T-helper 9 cell (primary cell): ENCODE results near the gene RASSF1.

Source experiments
- DNase-seq: peaks from one replicate; pipeline ENCODE4 v3.0.0-alpha.2; 2020
- total RNA-seq, 2 donors: gene quantifications; one replicate each; lab custom pipeline; 2026; lab: John Stamatoyannopoulos, UW

Gene RASSF1, protein sequence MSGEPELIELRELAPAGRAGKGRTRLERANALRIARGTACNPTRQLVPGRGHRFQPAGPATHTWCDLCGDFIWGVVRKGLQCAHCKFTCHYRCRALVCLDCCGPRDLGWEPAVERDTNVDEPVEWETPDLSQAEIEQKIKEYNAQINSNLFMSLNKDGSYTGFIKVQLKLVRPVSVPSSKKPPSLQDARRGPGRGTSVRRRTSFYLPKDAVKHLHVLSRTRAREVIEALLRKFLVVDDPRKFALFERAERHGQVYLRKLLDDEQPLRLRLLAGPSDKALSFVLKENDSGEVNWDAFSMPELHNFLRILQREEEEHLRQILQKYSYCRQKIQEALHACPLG
- total RNA-seq: 66.4 to 149 reads per million in 2 donors

DNA sequence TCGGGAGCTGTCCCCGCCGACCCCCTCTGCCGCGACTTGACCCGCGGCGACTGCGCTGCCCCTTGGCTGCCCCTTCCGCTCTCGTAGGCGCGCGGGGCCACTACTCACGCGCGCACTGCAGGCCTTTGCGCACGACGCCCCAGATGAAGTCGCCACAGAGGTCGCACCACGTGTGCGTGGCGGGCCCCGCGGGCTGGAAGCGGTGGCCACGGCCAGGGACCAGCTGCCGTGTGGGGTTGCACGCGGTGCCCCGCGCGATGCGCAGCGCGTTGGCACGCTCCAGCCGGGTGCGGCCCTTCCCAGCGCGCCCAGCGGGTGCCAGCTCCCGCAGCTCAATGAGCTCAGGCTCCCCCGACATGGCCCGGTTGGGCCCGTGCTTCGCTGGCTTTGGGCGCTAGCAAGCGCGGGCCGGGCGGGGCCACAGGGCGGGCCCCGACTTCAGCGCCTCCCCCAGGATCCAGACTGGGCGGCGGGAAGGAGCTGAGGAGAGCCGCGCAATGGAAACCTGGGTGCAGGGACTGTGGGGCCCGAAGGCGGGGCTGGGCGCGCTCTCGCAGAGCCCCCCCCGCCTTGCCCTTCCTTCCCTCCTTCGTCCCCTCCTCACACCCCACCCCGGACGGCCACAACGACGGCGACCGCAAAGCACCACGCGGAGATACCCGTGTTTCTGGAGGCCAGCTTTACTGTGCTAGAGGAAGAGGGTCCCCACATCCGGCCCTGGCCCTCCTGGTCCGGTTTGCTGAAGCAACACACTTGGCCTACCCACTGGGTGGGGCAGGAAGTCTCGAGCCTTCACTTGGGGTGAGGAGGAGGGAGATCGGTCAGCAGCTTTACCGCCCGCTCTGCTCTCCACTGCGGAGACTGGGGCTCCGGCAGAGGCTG, at the start of gene RASSF1:
Gene RASSF1, minus strand, starts transcription at position 389 of the 882 bp plus-strand sequence. Its CDS starts 31 bp downstream, at position 358.
- DNase-seq: peak; percentile 51

- no peak for DNase-seq
Observed at GRCh38 chr3:50389414-50389767, 48.8 kb upstream of the RASSF1 start.

- DNase-seq: no peak
Observed at GRCh38 chr3:50388720-50389413, 48.2 kb upstream of the RASSF1 start.

GRCh38 chr3:50388016-50388719, 47.5 kb upstream of the RASSF1 start:
- DNase-seq: no peak

GRCh38 chr3:50385754-50386153, 45.1 kb upstream of the RASSF1 start:
- DNase-seq: no peak

DNA sequence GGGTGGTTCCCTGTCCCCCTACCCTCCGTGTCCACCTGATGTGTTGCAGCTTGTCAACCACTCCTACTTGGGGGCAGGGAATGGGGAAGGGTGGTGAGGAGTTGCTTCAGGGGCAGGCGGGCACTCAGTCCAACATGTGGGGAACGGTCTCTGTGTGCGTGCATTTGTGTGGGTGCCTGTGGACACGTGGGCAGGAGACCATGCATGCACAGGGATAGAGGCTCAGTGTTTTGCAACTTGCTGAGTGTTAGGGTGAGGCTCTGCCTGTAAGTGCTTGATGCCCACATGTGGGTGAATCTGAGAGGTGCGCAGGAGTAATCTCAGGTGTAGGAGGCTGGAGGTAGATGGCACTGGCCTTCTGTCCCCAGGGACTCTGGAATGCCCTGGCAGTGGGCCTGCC, 43.1 kb upstream of the RASSF1 start:
- DNase-seq: no peak

- DNase-seq: no peak
Observed at GRCh38 chr3:50382722-50383121, 42.1 kb upstream of the RASSF1 start.

DNA sequence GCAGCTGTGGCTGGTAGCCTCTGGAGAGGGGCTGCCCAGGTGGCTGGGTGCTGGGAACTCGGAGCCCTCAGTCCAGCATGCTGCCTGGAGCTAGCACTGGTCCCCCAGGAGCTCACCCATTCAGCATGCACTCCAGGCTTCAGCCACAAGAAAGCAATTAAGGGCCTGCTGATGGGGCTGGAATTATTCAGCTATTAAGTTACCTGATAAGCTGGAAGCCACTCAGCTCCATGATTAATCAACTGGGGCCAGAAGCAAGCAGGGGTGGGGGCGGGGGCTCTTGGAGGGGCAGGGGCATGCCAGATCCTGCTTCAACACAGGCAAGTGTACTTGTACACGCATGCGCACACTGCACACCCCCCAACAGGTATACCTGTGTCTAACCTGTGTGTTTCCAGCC, 40.7 kb upstream of the RASSF1 start:
- no peak for DNase-seq

DNA sequence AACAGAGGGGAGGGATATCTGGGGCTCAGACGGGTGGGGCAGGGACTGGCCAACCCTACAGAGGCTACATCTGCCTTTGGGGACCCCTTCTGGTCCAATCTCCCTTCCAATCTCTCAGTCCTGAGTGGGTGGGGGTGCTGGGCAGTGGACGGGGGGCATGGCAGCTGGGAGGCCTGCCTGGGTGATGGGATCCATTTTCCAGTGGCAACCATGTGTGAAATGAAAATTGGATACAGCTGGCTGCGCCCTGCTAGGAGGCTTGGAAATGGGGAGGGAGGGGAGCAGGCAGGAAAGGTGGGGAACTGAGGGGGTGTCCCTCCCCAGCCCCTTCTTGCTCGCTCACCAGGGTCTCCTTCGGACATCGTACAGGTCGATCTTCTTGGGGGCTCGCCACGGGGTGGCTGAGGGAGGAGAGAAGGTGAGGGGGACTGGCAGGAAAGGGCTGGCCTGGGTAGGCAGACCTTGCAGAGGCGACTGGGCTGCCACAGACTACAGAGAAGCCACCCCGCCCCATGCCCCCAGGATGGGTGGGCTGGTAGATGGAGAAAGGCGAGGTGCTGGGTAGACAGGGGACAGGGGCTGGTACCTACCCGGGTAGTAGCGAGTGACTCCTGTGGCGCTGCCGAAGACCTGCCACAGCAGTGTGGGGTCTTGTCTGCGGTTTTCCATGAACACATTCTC, 39.9 kb upstream of the RASSF1 start:
- DNase-seq: no peak

GRCh38 chr3:50378757-50379156, 38.1 kb upstream of the RASSF1 start:
- no peak for DNase-seq

DNA sequence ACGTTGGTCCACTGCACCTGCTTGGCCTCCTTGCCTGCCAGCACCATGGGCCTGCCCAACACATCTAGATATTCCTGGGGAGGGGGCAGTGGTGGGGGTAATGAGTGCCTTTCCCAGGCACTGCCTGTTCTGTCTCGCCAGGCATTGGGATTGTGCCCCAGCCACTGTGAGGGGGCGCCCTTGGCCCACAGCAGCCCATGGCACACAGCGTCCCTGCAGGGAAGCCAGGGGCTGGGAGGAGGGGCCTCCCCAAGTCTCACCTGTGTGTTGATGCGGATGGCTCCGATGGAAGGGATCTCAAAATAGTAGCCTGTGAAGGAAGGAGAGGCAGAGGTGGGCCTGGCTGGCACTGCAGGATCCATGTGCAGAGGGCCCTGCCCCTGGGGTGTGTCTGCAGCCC, 37.4 kb upstream of the RASSF1 start:
- no peak for DNase-seq

GRCh38 chr3:50375258-50375931, 34.8 kb upstream of the RASSF1 start:
- no peak for DNase-seq

- DNase-seq: no peak
Observed at GRCh38 chr3:50374363-50375257, 34.0 kb upstream of the RASSF1 start.

- no peak for DNase-seq
Observed at GRCh38 chr3:50373146-50374051, 32.8 kb upstream of the RASSF1 start.

GRCh38 chr3:50372349-50372748, 31.7 kb upstream of the RASSF1 start:
- no peak for DNase-seq

- DNase-seq: no peak
Observed at GRCh38 chr3:50371133-50371685, 30.6 kb upstream of the RASSF1 start.

- no peak for DNase-seq
Observed at GRCh38 chr3:50370594-50370993, 30.0 kb upstream of the RASSF1 start.

- no peak for DNase-seq
Observed at GRCh38 chr3:50369012-50369670, 28.5 kb upstream of the RASSF1 start.
